Transverse colon (tissue), 4 donors: Measurements from ENCODE around the gene C2orf68.

Source experiments
- CTCF ChIP-seq, 5 experiments: fragments of 200-600 bp in 3 of 5; fragments of 450-650 bp in 2 of 5; sonication (generic) in 3 of 5; IDR thresholded peaks; 1 replicate in 2 of 5; 2 replicates in 3 of 5; pipeline ENCODE4 v1.5.1; 2016 to 2017; ENCODE audit warnings: antibody characterized with exemption in 5 of 5, inconsistent platforms in 3 of 5, mild to moderate bottlenecking in 2 of 5, moderate library complexity in 1 of 5
- POLR2AphosphoS5 ChIP-seq, 3 donors: sonication (generic); formaldehyde crosslinking; IDR thresholded peaks; one replicate each; pipeline ENCODE4 v1.6.1; 2016; ENCODE audit warnings: antibody characterized with exemption in 3 of 3

GRCh38 chr2:85644909-85645308 lies 33.0 kb upstream of the C2orf68 start:
- no peak for TF ChIP-seq CTCF (IDR thresholded peaks at IDR 0.05)
- no peak for TF ChIP-seq POLR2AphosphoS5 (IDR thresholded peaks at IDR 0.05)
